Testis (tissue), 2 donors: ENCODE data around the gene ALDOA.

Experiments
- POLR2A ChIP-seq: fragments of 450-650 bp; IDR thresholded peaks from one replicate; pipeline ENCODE4 v1.6.1; 2017; ENCODE audit warnings: antibody characterized with exemption, mild to moderate bottlenecking, moderate library complexity
- TF ChIP-seq, protein P1 (sequence below), 3 experiments: fragments of 450-650 bp in 2 of 3; fragments of 200-600 bp in 1 of 3; sonication (generic) in 1 of 3; IDR thresholded peaks; one replicate each; pipeline ENCODE4 v1.5.1; 2016 to 2019; ENCODE audit warnings: antibody characterized with exemption in 3 of 3, mild to moderate bottlenecking in 2 of 3, moderate library complexity in 1 of 3

DNA sequence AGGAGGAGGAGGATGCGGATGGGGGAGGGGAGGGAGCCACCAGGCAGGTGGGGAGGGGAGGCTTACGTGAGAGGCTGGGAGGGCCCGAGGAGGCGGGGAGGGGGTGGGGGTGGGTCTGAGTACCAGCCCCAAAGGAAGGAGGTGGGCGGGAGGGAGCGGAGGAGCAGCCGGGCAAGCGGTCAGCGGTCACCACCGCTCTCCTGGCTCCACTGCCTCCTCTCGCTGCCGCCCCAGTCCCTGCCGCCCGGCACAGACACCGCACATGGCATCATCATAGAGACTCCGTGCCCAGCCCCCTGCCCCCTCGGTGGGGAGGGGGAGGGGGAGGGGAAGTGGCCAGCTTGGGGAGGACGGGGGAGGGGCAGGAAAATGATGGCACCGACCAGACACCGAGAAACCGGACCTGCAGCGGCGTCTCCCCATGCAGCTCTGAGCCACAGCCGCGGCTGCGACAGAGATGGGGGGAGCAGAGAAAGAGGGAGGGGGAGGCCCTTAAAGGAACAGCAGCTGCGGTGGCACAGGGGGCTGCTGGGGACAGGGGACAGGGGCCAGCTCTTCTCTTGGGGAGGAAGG is 34.6 kb upstream of the ALDOA start, which contains the start of gene TLCD3B:
- TF ChIP-seq, protein P1, sequence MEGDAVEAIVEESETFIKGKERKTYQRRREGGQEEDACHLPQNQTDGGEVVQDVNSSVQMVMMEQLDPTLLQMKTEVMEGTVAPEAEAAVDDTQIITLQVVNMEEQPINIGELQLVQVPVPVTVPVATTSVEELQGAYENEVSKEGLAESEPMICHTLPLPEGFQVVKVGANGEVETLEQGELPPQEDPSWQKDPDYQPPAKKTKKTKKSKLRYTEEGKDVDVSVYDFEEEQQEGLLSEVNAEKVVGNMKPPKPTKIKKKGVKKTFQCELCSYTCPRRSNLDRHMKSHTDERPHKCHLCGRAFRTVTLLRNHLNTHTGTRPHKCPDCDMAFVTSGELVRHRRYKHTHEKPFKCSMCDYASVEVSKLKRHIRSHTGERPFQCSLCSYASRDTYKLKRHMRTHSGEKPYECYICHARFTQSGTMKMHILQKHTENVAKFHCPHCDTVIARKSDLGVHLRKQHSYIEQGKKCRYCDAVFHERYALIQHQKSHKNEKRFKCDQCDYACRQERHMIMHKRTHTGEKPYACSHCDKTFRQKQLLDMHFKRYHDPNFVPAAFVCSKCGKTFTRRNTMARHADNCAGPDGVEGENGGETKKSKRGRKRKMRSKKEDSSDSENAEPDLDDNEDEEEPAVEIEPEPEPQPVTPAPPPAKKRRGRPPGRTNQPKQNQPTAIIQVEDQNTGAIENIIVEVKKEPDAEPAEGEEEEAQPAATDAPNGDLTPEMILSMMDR (IDR thresholded peaks at IDR 0.05) = no peak
- TF ChIP-seq POLR2A = no peak
